Esophagus muscularis mucosa (tissue), 4 donors: ENCODE data around the gene DOK7. TPM values are rescaled to one million over a fixed set of nuclear protein-coding genes. Genes with fewer than 3 reads are reported as not detected.

Experiments used
- DNase-seq: peaks from one replicate; pipeline ENCODE4 v3.0.0-alpha.2; 2017; ENCODE audit errors: extremely low spot score
- H3K27ac ChIP-seq, 4 donors: fragments of 200-600 bp; sonication (generic); replicated peaks in 1 of 4; 1 replicate in 3 of 4; 2 replicates in 1 of 4; pipeline ENCODE4 v1.5.1; 2016 to 2019; ENCODE audit warnings: mild to moderate bottlenecking in 1 of 4
- H3K27me3 ChIP-seq, 4 donors: fragments of 200-600 bp; sonication (generic); one replicate each; pipeline versions ENCODE4 v1.5.1 to v1.6.0; 2016 to 2019
- H3K36me3 ChIP-seq, 4 donors: fragments of 200-600 bp; sonication (generic); one replicate each; pipeline ENCODE4 v1.5.1; 2016 to 2019
- H3K4me1 ChIP-seq, 4 donors: fragments of 200-600 bp; sonication (generic); one replicate each; pipeline ENCODE4 v1.5.1; 2016 to 2019
- H3K4me3 ChIP-seq, 4 donors: fragments of 200-600 bp; sonication (generic); 1 replicate in 2 of 4; 2 replicates in 2 of 4; pipeline ENCODE4 v1.5.1; 2016 to 2019; ENCODE audit warnings: mild to moderate bottlenecking in 4 of 4, moderate library complexity in 1 of 4
- H3K9me3 ChIP-seq, 4 donors: fragments of 200-600 bp; sonication (generic); 1 replicate in 3 of 4; 2 replicates in 1 of 4; pipeline ENCODE4 v1.5.1; 2016 to 2019
- EP300 ChIP-seq: sonication (generic); formaldehyde crosslinking; IDR thresholded peaks from one replicate; pipeline ENCODE4 v1.6.1; 2017; ENCODE audit warnings: antibody characterized with exemption
- POLR2A ChIP-seq: fragments of 450-650 bp; IDR thresholded peaks from one replicate; pipeline ENCODE4 v1.6.1; 2017; ENCODE audit warnings: antibody characterized with exemption, moderate library complexity, mild to moderate bottlenecking, low read depth
- POLR2AphosphoS5 ChIP-seq, 2 donors: sonication (generic); formaldehyde crosslinking; IDR thresholded peaks; one replicate each; pipeline ENCODE4 v1.6.1; 2017; ENCODE audit warnings: antibody characterized with exemption in 2 of 2
- WGBS: methylation state at CpG from one replicate; pipeline ENCODE4 v1.1.5; 2018; 5-methylcytosine and 5-hydroxymethylcytosine counted together
- intact Hi-C: fragments of 100-400 bp; cut with DNase I; formaldehyde crosslinking; loops from one replicate; pipeline ENCODE4 v1.15.1; 2023
- total RNA-seq, 4 donors: library from RNA; depleted of rRNA; stranded (reverse); fragments of >200 nt; gene quantifications; one replicate each; pipeline versions ENCODE4 v1.1.0 to v1.2.1, GENCODE V29; 2016
- TF ChIP-seq, protein P1 (sequence below), 3 experiments: fragments of 200-600 bp in 2 of 3; fragments of 450-650 bp in 1 of 3; sonication (generic) in 2 of 3; IDR thresholded peaks; one replicate each; pipeline ENCODE4 v1.5.1; 2017 to 2019; ENCODE audit warnings: antibody characterized with exemption in 3 of 3, mild to moderate bottlenecking in 2 of 3, moderate library complexity in 1 of 3

The DOK7 gene
- total RNA-seq, 4 donors from 2014 or later: 0.50 to 1.7 (median 1.4) TPM

DNA sequence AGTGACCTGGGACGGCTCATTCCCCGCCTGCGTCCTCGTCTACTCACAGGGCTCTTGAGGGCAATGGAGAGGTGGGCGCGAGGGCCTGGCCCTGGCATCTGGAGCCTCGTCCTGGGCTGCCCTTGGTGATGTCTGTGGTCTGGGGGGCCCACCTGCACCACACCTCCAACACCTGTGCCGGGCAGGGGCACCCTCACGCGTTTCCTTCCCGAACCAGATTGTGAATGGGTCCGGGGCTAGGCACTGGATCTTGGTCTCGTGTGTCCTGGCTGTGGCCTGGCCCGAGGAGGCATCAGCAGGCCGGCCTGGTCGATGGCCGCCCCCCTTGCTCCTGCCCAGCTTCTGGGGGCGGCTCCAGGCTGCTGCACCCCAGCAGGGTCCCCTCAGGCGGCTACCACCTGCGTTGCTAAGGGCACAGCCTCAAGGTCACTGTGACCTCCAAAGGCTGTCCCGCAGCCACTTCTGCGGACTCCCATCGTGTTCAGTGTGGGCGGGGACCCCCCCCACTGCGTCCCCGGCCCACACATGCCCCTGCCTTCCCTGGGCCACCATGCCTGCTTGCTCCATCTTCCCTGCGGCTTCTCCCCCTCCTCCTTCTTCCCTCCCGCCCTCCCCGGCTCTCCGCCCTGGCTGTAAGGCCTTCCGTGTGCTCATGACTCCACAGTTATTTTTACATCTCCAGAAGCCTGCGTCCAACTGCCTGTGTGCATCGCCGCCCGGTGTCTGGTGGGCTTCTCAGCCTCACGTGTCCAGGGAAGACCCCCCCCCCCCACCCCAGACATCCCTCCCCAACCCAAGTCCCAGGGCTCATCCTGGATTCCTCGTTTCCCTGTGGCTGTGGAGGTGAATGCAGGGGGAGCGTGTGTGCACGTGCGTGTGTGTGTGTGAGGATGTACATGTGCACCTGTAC, 3.8 kb downstream of the DOK7 start:
- Histone ChIP-seq H3K27me3 (peaks cover 0 to 58% (median 0%) of the 10 kb centered on the region in 4 donors), H3K4me3 (no peak overlapping the region), H3K36me3 (no peaks in the 10 kb centered on the region), H3K4me1 (peaks cover 15 to 21% (median 20%) of the 10 kb centered on the region in 4 donors), H3K9me3 (no peaks in the 10 kb centered on the region), H3K27ac (no peak overlapping the region)
- 84% methylated on average over 32 of the region's 40 CpGs for WGBS
- DNase-seq: no peak
- no peak for TF ChIP-seq EP300
- TF ChIP-seq, protein P1, sequence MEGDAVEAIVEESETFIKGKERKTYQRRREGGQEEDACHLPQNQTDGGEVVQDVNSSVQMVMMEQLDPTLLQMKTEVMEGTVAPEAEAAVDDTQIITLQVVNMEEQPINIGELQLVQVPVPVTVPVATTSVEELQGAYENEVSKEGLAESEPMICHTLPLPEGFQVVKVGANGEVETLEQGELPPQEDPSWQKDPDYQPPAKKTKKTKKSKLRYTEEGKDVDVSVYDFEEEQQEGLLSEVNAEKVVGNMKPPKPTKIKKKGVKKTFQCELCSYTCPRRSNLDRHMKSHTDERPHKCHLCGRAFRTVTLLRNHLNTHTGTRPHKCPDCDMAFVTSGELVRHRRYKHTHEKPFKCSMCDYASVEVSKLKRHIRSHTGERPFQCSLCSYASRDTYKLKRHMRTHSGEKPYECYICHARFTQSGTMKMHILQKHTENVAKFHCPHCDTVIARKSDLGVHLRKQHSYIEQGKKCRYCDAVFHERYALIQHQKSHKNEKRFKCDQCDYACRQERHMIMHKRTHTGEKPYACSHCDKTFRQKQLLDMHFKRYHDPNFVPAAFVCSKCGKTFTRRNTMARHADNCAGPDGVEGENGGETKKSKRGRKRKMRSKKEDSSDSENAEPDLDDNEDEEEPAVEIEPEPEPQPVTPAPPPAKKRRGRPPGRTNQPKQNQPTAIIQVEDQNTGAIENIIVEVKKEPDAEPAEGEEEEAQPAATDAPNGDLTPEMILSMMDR (IDR thresholded peaks at IDR 0.05): no peak
- no peak for TF ChIP-seq POLR2A
- TF ChIP-seq POLR2AphosphoS5 (IDR thresholded peaks at IDR 0.05): no peak
- intact Hi-C loops: no loop called here

DNA sequence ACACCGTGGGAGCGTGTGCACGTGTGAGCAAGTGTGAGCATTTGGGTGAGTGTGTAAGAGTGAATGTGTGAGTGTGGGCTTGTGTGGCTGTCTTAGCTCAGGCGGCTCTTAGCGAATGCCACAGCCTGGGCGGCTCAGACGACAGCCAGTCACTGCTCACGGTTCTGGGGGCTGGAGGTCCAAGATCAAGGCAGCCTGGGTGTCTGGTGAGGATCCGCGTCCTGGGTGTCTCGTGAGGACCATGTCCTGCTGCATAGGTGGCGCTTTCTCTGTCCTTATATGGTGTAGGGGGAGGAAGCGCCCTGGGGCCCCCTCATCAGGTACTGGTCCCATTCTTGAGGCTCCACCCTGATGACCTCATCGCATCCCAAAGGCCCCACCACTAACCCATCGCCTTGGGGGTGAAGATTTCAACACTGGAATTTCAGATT, 4.5 kb downstream of the DOK7 start:
- peaks cover 0 to 58% (median 0%) of the 10 kb centered on the region in 4 donors for H3K27me3 ChIP-seq
- no peaks in the 10 kb centered on the region for H3K9me3 ChIP-seq
- DNase-seq: no peak
- H3K27ac ChIP-seq: no peak overlapping the region
- intact Hi-C loops: no loop called here
- peaks cover 13 to 15% (median 14%) of the 10 kb centered on the region in 4 donors for H3K4me1 ChIP-seq
- no peak overlapping the region for H3K4me3 ChIP-seq
- 90% methylated on average over 15 of the region's 15 CpGs for WGBS
- TF ChIP-seq POLR2A (no peak), POLR2AphosphoS5 (IDR thresholded peaks at IDR 0.05) (no peak), EP300 (no peak)
- TF ChIP-seq, protein P1 (IDR thresholded peaks at IDR 0.05): no peak
- H3K36me3 ChIP-seq: no peaks in the 10 kb centered on the region

DNA sequence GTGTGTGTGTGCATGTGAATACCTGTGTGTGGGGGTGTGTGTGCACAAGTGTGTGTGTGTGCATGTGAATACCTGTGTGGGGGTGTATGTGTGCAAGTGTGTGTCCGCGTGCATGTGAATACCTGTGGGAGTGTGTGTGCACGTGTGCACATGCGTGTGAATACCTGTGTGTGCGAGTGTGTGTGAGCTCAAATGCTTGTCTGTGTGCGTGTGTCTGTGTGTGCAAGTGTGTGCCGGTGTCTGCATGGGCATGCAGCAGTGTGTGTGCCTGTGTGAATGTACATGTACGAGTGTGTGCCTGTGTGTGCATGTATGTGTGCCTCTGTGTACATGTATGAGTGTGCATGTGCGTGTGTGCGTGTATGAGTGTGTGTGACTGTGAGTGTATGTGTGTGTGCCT, 5.0 kb downstream of the DOK7 start:
- peaks cover 8 to 15% (median 9%) of the 10 kb centered on the region in 4 donors for H3K4me1 ChIP-seq
- no peaks in the 10 kb centered on the region for H3K36me3 ChIP-seq
- no peak overlapping the region for H3K27ac ChIP-seq
- WGBS: 89% methylated on average over 10 of the region's 10 CpGs
- TF ChIP-seq POLR2AphosphoS5 (IDR thresholded peaks at IDR 0.05) (no peak), EP300 (no peak), POLR2A (no peak)
- TF ChIP-seq, protein P1 (IDR thresholded peaks at IDR 0.05): no peak
- no peak overlapping the region for H3K4me3 ChIP-seq
- intact Hi-C loops: no loop called here
- no peak for DNase-seq
- peaks cover 0 to 58% (median 0%) of the 10 kb centered on the region in 4 donors for H3K27me3 ChIP-seq
- H3K9me3 ChIP-seq: no peaks in the 10 kb centered on the region

DNA sequence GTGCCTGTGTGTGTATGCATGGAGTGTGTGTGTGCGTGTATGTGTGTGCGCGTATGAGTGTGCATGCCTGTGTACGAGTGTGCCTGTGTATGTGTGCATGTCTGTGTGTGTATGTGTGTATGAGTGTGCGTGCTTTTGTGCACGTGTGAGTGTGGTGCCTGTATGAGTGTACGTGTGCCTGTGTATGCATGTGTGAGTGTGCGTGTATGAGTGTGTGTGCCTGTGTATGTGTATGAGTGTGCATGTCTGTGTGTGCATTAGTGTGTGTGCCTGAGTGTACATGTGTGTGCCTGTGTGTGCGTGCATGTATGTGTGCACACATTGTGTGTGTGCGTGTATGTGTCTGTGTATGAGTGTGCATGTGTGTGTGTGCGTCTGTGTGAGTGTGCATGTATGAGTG, 5.7 kb downstream of the DOK7 start:
- Histone ChIP-seq H3K4me1 (peaks cover 1 to 17% (median 3%) of the 10 kb centered on the region in 4 donors), H3K27me3 (peaks cover 0 to 58% (median 0%) of the 10 kb centered on the region in 4 donors)
- no peak for DNase-seq

More for the DNA sequence above, 5.7 kb downstream of the DOK7 start:
- intact Hi-C loops: no loop called here
- TF ChIP-seq, protein P1 (IDR thresholded peaks at IDR 0.05): no peak
- TF ChIP-seq EP300 (no peak), POLR2A (no peak), POLR2AphosphoS5 (IDR thresholded peaks at IDR 0.05) (no peak)
- no peak overlapping the region for H3K27ac ChIP-seq
- no peaks in the 10 kb centered on the region for H3K36me3 ChIP-seq
- H3K9me3 ChIP-seq: no peaks in the 10 kb centered on the region
- no peak overlapping the region for H3K4me3 ChIP-seq
- 81% methylated on average over 11 of the region's 11 CpGs for WGBS
